ELR (cell line): ENCODE data around the gene POLR3E.
"Not testable (repeated sequence)": the region's sequence is repeated elsewhere in the genome, so short reads cannot be mapped to it uniquely, and the experiment has no call there.

Experiments
- DNase-seq: peaks from one replicate; pipeline ENCODE4 v3.0.0-alpha.2; 2015; ENCODE audit warnings: low read depth

Gene POLR3E

GRCh38 chr16:22335668-22336246, 38.5 kb downstream of the POLR3E start:
- DNase-seq = no peak

DNA sequence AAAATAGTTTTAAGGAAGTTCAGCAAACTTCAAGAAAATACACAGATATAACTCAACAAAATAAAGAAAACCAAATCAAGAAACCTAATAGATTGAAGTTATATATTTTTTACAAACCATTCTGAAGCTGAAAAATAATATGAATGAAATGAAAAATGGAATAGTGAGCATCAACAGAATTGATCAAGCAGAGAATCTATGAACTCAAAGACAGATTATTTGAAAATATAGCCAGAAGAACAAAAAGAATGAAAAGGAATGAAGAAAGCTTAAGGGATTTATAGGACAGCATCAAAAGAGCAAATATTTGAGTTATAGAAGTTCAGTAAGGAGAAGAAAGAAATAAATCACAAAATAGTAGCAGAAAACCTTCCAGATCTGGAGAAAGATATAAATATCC, 39.4 kb downstream of the POLR3E start:
- DNase-seq = no peak

GRCh38 chr16:22337045-22337444, 39.8 kb downstream of the POLR3E start:
- DNase-seq = no peak

DNA sequence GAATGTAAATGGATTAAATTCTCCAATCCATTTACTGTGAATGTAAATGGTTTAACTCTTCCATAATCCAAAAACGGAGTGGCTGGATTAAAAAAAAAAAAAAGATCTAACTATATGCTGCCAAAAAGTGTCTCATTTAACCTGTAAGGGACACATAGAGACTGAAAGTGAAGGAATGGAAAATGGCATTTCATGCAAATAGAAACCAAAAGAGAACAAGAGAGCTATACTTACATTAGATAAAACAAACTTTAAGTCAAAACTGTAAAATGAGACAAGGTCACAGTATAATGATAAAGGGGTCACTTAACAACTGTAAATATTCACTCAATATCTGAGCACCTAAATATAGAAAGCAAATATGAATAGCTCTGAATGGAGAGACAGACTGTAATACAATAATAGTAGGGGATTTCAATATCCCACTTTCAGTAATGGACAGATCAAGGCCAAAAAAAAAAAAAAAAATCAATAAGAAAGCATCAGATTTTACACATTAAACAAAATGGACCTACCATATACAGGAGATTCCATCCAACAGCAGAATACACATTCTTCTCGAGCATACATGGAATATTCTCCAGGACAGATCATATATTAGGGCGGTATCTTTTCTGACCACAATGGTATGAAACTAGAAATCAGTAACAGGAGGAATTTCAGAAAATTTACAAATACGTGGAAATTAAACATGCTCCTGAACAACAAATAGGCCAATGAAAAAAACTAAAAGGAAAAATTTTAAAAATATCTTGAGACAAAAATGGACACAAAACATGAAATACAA, 40.8 kb downstream of the POLR3E start:
- no peak for DNase-seq

DNA sequence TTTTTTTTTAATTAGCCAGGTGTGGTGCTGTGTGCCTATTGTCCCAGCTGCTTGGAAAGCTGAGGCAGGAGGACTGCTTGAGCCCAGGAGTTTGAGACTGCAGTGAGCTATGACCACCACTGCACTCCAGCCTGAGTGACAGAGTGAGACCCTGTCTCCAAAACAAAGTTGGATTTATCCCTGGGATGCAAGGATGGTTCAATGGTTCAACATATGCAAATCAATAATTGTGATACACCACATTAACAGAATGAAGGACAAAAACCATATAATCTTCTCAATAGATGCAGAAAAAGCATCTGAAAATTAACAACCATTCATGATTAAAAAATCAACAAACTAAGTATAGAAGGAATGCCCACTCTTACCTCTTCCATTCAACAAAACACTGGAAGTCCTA, 43.7 kb downstream of the POLR3E start:
- DNase-seq = no peak

DNA sequence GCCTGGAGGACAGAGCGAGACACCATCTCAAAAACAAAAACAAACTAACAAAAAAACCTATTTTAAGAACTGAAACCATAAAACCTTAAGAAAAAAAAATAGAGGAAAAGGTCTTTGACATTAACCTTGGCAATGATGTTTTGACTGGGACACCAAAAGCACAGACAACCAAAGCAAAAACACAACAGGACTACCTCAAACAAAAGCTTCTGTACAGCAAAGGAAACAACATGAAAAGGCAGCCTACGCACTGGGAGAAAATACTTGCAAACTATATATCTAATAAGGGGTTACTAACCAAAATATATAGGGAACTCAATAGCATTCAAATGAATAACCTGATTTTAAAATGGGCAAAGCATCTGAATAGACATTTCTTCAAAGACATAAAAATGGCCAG, 44.9 kb downstream of the POLR3E start:
- no peak for DNase-seq

- DNase-seq = no peak
Measured at GRCh38 chr16:22346483-22346882, 49.3 kb downstream of the POLR3E start.

DNA sequence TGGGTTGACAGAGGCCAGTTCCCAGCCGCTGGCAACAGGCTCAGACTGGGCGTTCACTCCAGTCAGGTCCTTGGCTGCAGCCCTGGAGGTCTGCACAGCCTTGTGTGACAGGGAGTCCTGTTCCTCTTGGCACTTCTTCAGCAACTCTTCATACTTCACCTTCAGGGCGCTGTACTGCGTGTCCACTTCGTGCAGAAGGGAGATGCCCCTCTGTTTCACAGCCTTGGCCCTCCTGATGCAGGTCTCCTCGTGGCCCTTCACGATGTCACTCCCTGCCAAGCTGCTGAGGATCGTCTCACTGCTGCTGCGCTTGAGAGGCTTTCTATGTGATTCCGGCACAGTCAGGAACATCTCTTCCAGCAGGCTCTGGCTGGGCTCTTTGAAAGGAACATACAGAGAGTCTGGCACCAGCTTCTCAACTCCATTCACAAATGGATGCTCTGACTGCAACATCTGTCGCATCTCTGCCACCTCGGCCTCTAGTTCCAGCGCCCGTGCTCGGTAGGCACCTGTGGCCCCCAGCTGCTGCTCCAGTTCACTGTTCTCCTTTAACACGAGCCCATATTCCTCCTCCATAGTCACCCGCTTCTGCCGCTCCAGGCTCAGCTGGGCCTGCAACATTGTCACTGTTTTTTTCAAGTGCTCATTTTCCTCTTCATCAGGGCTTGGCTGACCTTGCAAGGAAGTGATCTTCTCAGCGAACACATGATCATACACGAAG, 50.1 kb downstream of the POLR3E start:
- DNase-seq = no peak

GRCh38 chr16:22348291-22348690, 51.1 kb downstream of the POLR3E start:
- DNase-seq = peak; percentile 66

DNA sequence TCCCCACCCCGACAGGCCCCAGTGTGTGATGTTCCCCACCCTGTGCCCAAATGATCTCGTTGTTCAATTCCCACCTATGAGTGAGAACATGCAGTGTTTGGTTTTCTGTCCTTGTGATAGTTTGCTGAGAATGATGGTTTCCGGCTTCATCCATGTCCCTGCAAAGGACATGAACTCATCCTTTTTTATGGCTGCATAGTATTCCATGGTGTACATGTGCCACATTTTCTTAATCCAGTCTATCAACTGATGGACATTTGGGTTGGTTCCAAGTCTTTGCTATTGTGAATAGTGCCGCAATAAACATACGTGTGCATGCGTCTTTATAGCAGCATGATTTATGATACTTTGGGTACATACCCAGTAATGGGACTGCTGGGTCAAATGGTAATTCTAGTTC, 53.8 kb downstream of the POLR3E start:
- not testable (repeated sequence) for DNase-seq

GRCh38 chr16:22352140-22352539, 54.9 kb downstream of the POLR3E start:
- no peak for DNase-seq

DNA sequence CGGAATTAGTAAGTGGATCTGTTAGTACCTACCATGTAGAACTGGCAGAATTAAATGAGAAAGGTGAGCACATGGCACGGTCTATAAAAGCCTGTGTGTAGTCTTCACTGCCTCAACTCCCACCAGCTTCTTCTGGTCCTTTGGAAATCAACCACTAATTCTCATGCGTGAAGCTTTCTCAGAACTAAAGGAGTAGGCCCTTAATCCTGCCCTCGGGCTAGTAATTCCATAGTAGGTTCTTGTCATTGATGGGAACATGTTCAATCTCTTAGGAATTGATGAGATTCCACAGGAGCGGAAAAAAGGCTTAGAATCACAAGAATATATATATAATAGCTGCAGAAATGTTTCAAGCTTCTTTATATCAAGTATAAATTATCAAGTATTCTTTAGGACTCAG, 55.5 kb downstream of the POLR3E start:
- DNase-seq = no peak

DNA sequence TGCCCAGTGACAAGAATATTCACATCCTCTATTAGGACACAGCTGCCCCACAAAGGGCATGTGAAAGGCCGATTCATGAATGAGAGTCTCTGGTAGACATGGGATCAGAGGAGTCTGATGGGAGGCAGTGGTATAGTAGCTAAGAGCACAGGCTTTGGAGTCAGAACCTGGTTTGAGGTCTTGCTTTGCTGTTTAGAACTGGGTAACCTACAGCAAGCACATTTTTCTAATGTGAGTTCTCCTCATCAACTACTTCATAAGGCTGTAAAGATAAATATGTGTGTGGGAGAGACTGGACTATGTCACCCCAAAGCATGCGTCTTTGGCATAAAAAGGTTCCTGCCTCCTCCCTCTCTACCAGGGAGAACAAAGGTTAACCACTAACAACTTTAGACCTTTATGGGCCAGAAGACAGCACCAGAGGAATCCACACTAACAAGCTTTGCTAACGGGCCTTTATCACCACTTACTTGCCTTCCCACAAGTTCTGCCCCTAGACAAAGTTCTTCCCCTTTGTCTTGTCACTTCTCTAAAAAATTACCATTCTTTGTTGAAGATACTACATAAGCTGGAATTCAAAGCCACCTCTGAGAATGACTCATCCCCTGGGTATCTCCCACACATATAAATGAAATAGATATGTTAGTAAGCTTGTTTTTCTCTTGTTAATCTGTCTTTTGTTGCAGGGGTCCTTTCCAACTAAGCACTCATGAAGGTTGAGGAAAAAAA, 56.1 kb downstream of the POLR3E start:
- peak; percentile 74 for DNase-seq

DNA sequence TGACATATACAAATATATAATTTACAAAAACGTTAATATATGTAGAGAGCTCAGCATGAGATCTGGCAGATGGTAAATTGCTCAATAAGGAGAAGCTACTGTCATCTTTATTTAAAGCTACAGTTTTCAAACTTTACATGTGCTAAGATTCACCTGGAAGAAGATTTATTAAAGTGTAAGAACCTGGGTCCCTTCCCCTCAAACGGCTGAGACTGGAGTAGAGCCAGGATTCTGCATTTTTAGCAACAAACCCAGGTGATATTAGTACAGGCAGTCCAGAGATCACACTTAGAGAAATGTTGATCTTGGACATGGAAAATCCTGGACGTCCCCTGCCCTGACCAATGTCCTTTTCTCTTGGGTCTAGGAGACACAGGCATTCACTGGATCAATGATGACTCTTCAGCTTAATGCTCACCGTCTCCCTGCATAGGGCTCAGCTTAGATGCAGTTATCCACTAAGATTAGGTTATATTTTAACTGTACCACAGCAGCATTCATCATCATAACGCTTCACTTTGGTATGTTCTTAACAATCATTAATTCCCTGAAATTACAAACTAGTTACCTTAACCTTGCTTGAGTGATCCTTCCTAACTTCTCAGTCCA, 56.8 kb downstream of the POLR3E start:
- DNase-seq = no peak

- DNase-seq = no peak
Measured at GRCh38 chr16:22355487-22355908, 58.3 kb downstream of the POLR3E start.

DNA sequence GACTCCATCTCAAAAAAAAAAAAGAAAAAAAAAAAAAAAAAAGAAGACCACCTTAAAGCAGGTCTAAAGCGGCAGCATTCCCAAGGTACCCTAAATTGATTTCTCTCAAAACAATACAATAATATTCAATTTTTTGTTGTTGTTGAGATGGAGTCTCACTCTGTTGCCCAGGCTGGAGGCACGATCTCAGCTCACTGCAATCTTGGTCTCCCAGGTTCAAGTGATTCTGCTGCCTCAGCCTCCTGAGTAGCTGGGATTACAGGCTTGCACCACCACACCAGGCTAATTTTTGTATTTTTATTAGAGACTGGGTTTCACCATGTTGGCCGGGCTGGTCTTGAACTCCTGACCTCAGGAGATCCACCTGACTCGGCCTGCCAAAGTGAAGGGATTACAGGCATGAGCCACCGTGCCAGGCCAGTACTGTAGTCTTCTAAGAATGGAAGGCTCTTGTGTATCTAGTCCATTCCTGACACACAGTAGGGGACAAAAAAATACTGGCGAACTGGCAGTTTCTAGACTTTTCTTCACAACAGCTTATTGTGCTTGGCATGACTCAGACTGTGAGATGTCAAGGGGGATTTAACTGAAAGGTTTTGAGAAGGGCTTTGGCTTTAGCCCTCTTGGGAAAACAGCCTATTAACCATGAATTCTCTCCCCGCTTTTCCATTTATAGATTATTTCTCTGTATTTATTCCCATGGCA, 59.9 kb downstream of the POLR3E start:
- DNase-seq = no peak

DNA sequence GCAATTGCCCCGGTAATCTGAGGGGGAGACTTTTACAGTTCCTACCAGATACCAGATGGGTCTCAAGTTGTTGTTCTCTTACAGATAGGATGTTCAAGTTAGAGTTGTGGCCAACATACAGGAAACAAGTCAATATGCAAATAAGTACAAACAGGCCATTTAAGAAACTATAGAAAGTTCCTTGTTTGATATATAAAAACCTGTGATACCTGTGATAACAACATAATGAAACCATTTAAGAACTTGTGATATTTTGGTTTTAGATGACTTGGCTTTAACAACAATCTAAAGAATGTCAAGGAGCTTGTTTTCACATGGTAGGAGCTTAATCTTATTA, 60.4 kb downstream of the POLR3E start:
- no peak for DNase-seq

DNA sequence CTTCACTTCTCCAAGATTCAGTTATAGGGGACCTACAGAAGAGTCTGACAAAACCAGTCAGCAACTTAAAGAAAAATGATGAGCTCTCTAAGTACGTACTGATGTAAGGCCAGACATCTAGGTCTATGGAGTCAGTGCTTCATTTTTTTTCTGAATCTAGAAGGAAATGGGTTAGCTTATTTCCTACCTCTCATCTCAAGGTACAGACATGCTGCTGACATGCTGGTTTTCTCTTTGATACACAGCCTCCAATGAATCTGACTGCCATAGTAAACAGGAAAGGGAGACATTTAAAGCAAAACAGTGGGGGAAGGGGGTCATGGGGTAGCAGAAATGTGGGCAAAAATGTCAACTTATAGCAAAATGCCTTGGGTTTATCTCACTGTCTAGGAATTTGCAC, 60.8 kb downstream of the POLR3E start:
- no peak for DNase-seq

- DNase-seq = no peak
Measured at GRCh38 chr16:22359679-22360078, 62.5 kb downstream of the POLR3E start.

DNA sequence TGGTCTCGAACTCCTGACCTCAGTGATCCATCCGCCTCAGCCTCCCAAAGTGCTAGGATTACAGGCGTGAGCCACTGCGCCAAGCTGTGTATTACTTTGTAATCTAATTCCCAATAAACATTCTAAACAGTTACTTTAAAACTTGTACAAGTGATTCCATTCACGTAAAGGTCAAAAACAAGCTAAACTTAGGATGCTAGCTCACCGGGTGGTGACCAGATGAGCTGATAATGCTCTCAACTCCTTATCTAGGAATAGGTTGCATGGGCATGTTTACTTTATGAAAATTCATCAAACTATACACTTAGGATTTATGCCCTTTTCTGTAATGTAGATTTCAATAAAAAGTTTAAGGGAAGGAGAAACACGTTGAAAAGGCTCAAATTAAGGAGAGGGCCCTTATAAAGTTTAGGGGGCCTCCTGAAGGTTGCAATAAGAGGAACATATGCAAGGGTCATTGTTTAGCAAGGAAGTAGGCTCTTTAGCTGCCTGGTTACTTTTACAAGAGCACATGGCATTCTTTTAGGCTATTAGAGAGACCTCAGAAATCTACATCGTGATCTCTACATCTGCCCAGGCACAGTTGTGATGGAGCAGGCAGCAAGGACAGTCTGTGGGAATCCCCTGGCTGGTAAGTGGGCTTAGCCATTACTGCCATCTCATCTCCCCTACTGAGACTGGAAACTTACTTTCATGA, 63.9 kb downstream of the POLR3E start:
- no peak for DNase-seq

DNA sequence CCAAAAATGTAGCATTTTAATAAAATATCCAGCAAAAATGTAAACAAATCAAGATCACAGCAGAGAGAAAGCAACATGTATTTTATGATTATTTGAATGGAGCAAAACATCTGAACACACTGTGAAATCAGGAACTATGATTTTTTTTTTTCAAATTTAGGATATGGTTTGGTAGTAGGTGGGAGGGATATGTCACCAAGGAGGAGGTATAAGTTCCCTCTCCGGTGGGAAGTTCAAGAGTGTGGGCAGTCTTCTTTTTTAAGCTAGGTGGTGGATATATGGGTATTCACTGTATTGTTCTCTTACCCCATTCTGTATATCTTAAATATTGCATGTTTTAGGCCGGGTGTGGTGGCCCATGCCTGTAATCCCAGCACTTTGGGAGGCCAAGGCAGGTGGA, 67.0 kb downstream of the POLR3E start:
- no peak for DNase-seq
